Measurements from ENCODE around the gene RAB34. TPM values are rescaled to one million over a fixed set of nuclear protein-coding genes. Genes with fewer than 3 reads are reported as not detected.

RAB34 gene
- total and polyA plus RNA-seq, 9 of the 15 experiments (the other 6 are each of a cell fraction or from before 2014, with no cell fraction given): 0.07 to 3.8 (median 0.46) TPM; not detected in 1

DNA sequence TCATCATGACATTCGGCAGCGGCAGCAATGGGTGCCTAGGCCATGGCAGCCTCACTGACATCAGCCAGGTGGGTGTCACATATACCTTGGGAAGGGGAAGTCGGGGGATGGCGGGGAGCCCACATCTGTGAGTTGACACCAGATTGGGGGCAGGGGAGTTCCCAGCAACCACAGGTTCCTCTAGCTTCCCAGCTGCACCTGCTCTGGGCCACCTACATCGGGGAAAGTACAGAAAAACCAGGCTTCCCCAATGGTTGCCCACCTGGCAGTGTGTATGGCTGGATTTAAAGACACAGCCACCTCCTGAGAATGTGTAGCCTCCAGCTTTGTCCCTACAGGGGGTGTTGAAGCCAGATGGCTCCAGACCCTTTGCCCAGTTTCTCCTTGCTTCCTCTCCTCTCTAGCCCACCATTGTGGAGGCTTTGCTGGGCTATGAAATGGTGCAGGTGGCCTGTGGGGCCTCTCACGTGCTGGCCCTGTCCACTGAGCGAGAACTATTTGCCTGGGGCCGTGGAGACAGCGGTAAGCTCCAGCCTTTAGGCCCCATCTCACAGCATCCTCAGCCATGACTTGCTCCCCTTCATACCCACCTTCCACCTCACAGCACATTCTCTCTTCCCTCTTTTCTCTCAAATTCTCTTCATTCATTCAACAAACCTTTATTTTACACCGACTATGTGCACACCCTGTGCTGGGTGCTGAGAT, 21.2 kb upstream of the RAB34 start:
- H3K79me2 ChIP-seq (ENCODE audit: control insufficient read depth, insufficient read depth, low read length): peaks cover 6% of the 10 kb centered on the region; the same call in 2 of the 3 replicates
- 83% methylated on average over 10 of the region's 10 CpGs for WGBS (ENCODE audit: insufficient coverage, low coverage, missing lambda C conversion rate)
- ChIA-PET POLR2A (interaction anchor here (0.6 to 17.4 kb wide), 2 partner anchors 14 to 95 kb away, joined by 4 to 367 read pairs; partner anchors contain the start of genes NEK8, RPL23A and TLCD1), CTCF (ENCODE audit: low intra/inter-chr PET ratio) (no interaction called here)
- BruUV-seq (replicated peaks): no TSS peak
- FAIRE-seq: no peak
- no peak overlapping the region for H3K4me3 ChIP-seq
- H3K9me3 ChIP-seq (replicated peaks; ENCODE audit: control insufficient read depth, insufficient read depth, low read depth, low read length): no peaks in the 10 kb centered on the region
- H3K36me3 ChIP-seq (ENCODE audit: control insufficient read depth, insufficient read depth, low read length): peaks cover 6% of the 10 kb centered on the region; the same call in 2 of the 3 replicates
- intact Hi-C loops (cut with micrococcal nuclease) (no loop called here), in situ Hi-C loops (cut with MboI) (no loop called here)
- no peak for TF ChIP-seq MBD2 (IDR thresholded peaks at IDR 0.05; ENCODE audit: borderline replicate concordance, low read depth)
- no peak for TF ChIP-seq DIDO1 (tag; IDR thresholded peaks at IDR 0.05; ENCODE audit: low read depth)
- TF ChIP-seq, protein P1, sequence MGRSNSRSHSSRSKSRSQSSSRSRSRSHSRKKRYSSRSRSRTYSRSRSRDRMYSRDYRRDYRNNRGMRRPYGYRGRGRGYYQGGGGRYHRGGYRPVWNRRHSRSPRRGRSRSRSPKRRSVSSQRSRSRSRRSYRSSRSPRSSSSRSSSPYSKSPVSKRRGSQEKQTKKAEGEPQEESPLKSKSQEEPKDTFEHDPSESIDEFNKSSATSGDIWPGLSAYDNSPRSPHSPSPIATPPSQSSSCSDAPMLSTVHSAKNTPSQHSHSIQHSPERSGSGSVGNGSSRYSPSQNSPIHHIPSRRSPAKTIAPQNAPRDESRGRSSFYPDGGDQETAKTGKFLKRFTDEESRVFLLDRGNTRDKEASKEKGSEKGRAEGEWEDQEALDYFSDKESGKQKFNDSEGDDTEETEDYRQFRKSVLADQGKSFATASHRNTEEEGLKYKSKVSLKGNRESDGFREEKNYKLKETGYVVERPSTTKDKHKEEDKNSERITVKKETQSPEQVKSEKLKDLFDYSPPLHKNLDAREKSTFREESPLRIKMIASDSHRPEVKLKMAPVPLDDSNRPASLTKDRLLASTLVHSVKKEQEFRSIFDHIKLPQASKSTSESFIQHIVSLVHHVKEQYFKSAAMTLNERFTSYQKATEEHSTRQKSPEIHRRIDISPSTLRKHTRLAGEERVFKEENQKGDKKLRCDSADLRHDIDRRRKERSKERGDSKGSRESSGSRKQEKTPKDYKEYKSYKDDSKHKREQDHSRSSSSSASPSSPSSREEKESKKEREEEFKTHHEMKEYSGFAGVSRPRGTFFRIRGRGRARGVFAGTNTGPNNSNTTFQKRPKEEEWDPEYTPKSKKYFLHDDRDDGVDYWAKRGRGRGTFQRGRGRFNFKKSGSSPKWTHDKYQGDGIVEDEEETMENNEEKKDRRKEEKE (IDR thresholded peaks at IDR 0.05; ENCODE audit: borderline replicate concordance in 1 of 2, control insufficient read depth in 1 of 2, low read depth in 2 of 2, low read length in 1 of 2): no peak
- TF ChIP-seq PTBP1 (IDR thresholded peaks at IDR 0.05; ENCODE audit: low read depth, low read length): no peak
- TF ChIP-seq WHSC1 (IDR thresholded peaks at IDR 0.05; ENCODE audit: low read length): no peak
- no peak for TF ChIP-seq TCF3 (CRISPR knock-in tag; IDR thresholded peaks at IDR 0.05)
- ATAC-seq: no peak
- H2AFZ ChIP-seq (ENCODE audit: low read depth, low read length): no peak overlapping the region
- H3K27ac ChIP-seq (ENCODE audit: extremely low read depth, low read depth, low read length): no peak overlapping the region
- no peaks in the 10 kb centered on the region for H4K20me1 ChIP-seq (replicated peaks; ENCODE audit: control insufficient read depth, insufficient read depth, low read length)
- peaks cover 47 to 77% of the 10 kb centered on the region in 2 experiments for H3K4me1 ChIP-seq (replicated peaks in 1 of 2; ENCODE audit: control insufficient read depth in 2 of 2, insufficient read depth in 2 of 2, low read length in 2 of 2)
- no peaks in the 10 kb centered on the region for H3K27me3 ChIP-seq (ENCODE audit: control insufficient read depth in 2 of 2, insufficient read depth in 2 of 2, low read length in 2 of 2)
- H3K9me1 ChIP-seq (ENCODE audit: control insufficient read depth, insufficient read depth, low read length): no peaks in the 10 kb centered on the region
- H3K9ac ChIP-seq (ENCODE audit: insufficient read depth in 1 of 2, low read depth in 2 of 2, low read length in 2 of 2): peak overlapping the region in 1 of 2 experiments; percentile 82; a peak in 2 of 4 replicates
- H3K4me2 ChIP-seq (ENCODE audit: insufficient read depth, low read length): no peak overlapping the region
- DNase-seq (ENCODE audit: extremely low read depth in 1 of 4, low spot score in 3 of 4): no peak
